Smooth muscle cell (in vitro differentiated cells): Measurements from ENCODE around the gene ACAA2. TPM values are rescaled to one million over a fixed set of nuclear protein-coding genes. Genes with fewer than 3 reads are reported as not detected.

Experiments used
- DNase-seq: peaks from one replicate; lab custom pipeline; 2025; ENCODE audit not compliant: unreplicated experiment; lab: John Stamatoyannopoulos, UW
- H2AFZ ChIP-seq: fragments of 200-600 bp; sonication (generic); 2 replicates; pipeline ENCODE4 v1.6.0; 2016; ENCODE audit warnings: antibody characterized with exemption, low read depth, mild to moderate bottlenecking
- H3F3A ChIP-seq: fragments of 200-600 bp; sonication (generic); 2 replicates; pipeline ENCODE4 v1.6.0; 2017; ENCODE audit warnings: antibody characterized with exemption, low read depth
- H3K27ac ChIP-seq: fragments of 200-600 bp; sonication (generic); 2 replicates; pipeline ENCODE4 v1.5.1; 2016; ENCODE audit warnings: low read depth, mild to moderate bottlenecking
- H3K27me3 ChIP-seq: fragments of 200-600 bp; sonication (generic); 2 replicates; pipeline ENCODE4 v1.6.1; 2016; ENCODE audit warnings: low read depth, mild to moderate bottlenecking
- H3K36me3 ChIP-seq: fragments of 200-600 bp; sonication (generic); 2 replicates; pipeline ENCODE4 v1.5.1; 2016; ENCODE audit warnings: low read depth
- H3K4me1 ChIP-seq: fragments of 200-600 bp; sonication (generic); 2 replicates; pipeline ENCODE4 v1.5.1; 2016; ENCODE audit warnings: low read depth
- H3K4me2 ChIP-seq: fragments of 200-600 bp; sonication (generic); 2 replicates; pipeline ENCODE4 v1.6.0; 2016; ENCODE audit warnings: mild to moderate bottlenecking
- H3K4me3 ChIP-seq: fragments of 200-600 bp; sonication (generic); 2 replicates; pipeline ENCODE4 v1.5.1; 2016; ENCODE audit warnings: mild to moderate bottlenecking
- H3K79me2 ChIP-seq: fragments of 200-600 bp; sonication (generic); 2 replicates; pipeline ENCODE4 v1.6.0; 2016; ENCODE audit warnings: low read depth, mild to moderate bottlenecking
- H3K9ac ChIP-seq: fragments of 200-600 bp; sonication (generic); 2 replicates; pipeline ENCODE4 v1.6.0; 2016; ENCODE audit warnings: low read depth
- H3K9me3 ChIP-seq: fragments of 200-600 bp; sonication (generic); replicated peaks from 2 replicates; pipeline ENCODE4 v1.5.1; 2016; ENCODE audit warnings: low read depth
- H4K20me1 ChIP-seq: fragments of 200-600 bp; sonication (generic); 2 replicates; pipeline ENCODE4 v1.6.0; 2016; ENCODE audit warnings: low read depth
- WGBS: methylation state at CpG from one replicate; pipeline ENCODE4 v1.1.7; 2016; ENCODE audit warnings: low lambda C conversion rate; 5-methylcytosine and 5-hydroxymethylcytosine counted together
- polyA plus RNA-seq: library from polyadenylated mRNA; unstranded; fragments of >200 nt; fragmentation: Nextera tagmentation; extraction: Ambion mirVana; gene quantifications from 2 replicates; pipeline ENCODE4 v1.2.1, GENCODE V29; 2016
- total RNA-seq: library from RNA; depleted of rRNA; stranded (reverse); fragments of >200 nt; gene quantifications from 2 replicates; pipeline ENCODE4 v1.2.3, GENCODE V29; 2014
- TF ChIP-seq, protein P1 (sequence below): fragments of 200-600 bp; sonication (generic); IDR thresholded peaks from 2 replicates; pipeline ENCODE4 v1.5.1; 2017; ENCODE audit warnings: borderline replicate concordance, mild to moderate bottlenecking, antibody characterized with exemption; ENCODE audit not compliant: insufficient read depth, poor library complexity, severe bottlenecking

Gene ACAA2
- total and polyA plus RNA-seq, 2 experiments from 2014 or later: 62.3 to 94.6 TPM

DNA sequence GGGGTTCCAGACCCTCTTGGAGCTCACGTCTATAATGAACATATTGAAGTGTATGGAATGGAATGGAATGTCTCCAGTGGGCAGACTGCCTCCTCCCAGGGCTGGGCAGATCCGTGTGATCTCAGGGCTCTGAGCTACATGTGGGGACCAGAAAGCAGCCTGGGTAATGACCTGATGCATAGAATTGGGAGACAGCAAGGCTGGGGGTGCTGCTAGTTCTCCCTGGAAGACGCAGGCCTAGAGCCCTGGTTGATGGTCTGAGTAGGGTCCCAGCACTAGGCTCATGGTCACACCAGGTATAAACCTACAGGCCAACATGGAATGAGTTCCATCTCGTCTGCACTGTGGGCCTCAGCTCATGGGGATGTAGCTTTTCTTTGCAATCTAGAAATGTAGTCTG is 46.7 kb downstream of the ACAA2 start:
- H3K36me3 ChIP-seq: no peaks in the 10 kb centered on the region
- 90% methylated on average over 4 of the region's 4 CpGs for WGBS

DNA sequence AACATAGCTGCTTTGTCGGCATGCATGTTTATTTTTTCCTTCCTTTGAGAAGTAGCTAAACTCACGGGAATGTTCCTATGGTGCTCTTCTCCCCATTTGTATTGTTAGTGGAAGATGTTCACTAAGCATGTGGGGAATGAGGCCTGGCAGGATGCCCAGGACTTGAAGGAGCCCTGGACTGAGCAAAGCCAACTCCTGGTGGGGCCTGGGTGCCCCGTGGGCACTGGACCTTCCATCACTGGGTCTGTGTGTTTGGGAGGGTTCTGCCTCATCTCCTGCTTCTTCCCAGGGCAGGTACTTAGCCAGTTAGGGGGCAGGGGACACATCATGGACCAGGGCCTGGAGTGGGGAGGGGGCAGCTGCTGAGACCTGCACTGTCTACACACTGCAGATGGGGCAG is 49.3 kb downstream of the ACAA2 start:
- Histone ChIP-seq H3K9me3 (no peaks in the 10 kb centered on the region), H3K36me3 (no peaks in the 10 kb centered on the region), H3F3A (no peaks in the 10 kb centered on the region), H3K4me2 (no peak overlapping the region), H3K27me3 (no peaks in the 10 kb centered on the region), H3K4me1 (no peaks in the 10 kb centered on the region), H4K20me1 (no peaks in the 10 kb centered on the region), H2AFZ (no peak overlapping the region), H3K27ac (no peak overlapping the region), H3K4me3 (no peak overlapping the region), H3K79me2 (no peaks in the 10 kb centered on the region), H3K9ac (no peak overlapping the region)
- WGBS: 62% methylated on average over 3 of the region's 3 CpGs
- DNase-seq: no peak
- TF ChIP-seq, protein P1, sequence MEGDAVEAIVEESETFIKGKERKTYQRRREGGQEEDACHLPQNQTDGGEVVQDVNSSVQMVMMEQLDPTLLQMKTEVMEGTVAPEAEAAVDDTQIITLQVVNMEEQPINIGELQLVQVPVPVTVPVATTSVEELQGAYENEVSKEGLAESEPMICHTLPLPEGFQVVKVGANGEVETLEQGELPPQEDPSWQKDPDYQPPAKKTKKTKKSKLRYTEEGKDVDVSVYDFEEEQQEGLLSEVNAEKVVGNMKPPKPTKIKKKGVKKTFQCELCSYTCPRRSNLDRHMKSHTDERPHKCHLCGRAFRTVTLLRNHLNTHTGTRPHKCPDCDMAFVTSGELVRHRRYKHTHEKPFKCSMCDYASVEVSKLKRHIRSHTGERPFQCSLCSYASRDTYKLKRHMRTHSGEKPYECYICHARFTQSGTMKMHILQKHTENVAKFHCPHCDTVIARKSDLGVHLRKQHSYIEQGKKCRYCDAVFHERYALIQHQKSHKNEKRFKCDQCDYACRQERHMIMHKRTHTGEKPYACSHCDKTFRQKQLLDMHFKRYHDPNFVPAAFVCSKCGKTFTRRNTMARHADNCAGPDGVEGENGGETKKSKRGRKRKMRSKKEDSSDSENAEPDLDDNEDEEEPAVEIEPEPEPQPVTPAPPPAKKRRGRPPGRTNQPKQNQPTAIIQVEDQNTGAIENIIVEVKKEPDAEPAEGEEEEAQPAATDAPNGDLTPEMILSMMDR: no peak

More for the DNA sequence above, 46.7 kb downstream of the ACAA2 start:
- H2AFZ ChIP-seq: no peak overlapping the region
- TF ChIP-seq, protein P1: no peak
- no peak overlapping the region for H3K4me3 ChIP-seq
- no peaks in the 10 kb centered on the region for H3K9me3 ChIP-seq
- H3K4me2 ChIP-seq: no peak overlapping the region
- DNase-seq: no peak
- no peaks in the 10 kb centered on the region for H4K20me1 ChIP-seq
- no peaks in the 10 kb centered on the region for H3K27me3 ChIP-seq
- no peaks in the 10 kb centered on the region for H3F3A ChIP-seq
- no peak overlapping the region for H3K27ac ChIP-seq
- no peaks in the 10 kb centered on the region for H3K4me1 ChIP-seq
- H3K9ac ChIP-seq: no peak overlapping the region
- H3K79me2 ChIP-seq: no peaks in the 10 kb centered on the region

DNA sequence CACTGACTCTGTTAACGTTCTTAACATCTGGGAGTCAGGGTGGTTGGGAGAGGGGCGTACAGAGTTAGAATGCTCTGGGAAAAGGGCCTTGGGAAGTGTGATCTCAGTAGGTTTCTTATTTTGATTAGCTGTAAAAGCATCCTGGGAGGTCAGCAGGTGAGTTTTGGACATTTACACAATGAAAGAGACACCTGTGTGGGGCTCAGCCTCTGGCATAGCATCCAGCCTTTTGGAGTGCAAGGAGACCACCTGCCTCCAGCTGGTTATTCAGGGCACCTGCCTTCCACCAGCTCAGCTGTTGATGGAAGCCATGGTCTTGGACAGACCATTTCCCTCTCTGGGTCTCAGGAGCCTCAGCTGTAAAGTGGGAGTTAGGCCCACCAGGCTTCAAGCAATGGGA is 49.7 kb downstream of the ACAA2 start:
- no peaks in the 10 kb centered on the region for H3K79me2 ChIP-seq
- 89% methylated on average over 2 of the region's 2 CpGs for WGBS
- no peaks in the 10 kb centered on the region for H3K4me1 ChIP-seq
- no peak overlapping the region for H2AFZ ChIP-seq
- no peaks in the 10 kb centered on the region for H3K36me3 ChIP-seq
- TF ChIP-seq, protein P1: no peak
- H3K4me2 ChIP-seq: no peak overlapping the region
- no peaks in the 10 kb centered on the region for H3F3A ChIP-seq
- DNase-seq: no peak
- H3K4me3 ChIP-seq: no peak overlapping the region
- H3K27ac ChIP-seq: no peak overlapping the region
- H3K9me3 ChIP-seq: no peaks in the 10 kb centered on the region
- no peaks in the 10 kb centered on the region for H3K27me3 ChIP-seq
- H4K20me1 ChIP-seq: no peaks in the 10 kb centered on the region
- H3K9ac ChIP-seq: no peak overlapping the region
